ENCODE data around the gene DYNLT3. TPM values are rescaled to one million over a fixed set of nuclear protein-coding genes. Genes with fewer than 3 reads are reported as not detected.
A peak's percentile ranks its signal among the peaks of the same experiment; 100 is the strongest.

Gene DYNLT3
- 10 to 100 TPM; 24.3 to 52.2 (median 32.7) TPM for polyA plus RNA-seq (ENCODE audit: low read depth in 6 of 6)

GRCh38 chrX:37846934-37847732, at the start of gene DYNLT3:
DYNLT3 (minus strand) TSS chrX:37847571; CDS start chrX:37847510, 61 bp downstream.
- Mint-ChIP-seq H3K4me1 (peaks cover 0 to 16% (median 9%) of the 10 kb centered on the region in 3 donors), H3K4me3 (peak within 1 kb of the TSS; percentile 77 to 93 (median 91)), H3K27me3 (peaks cover 0 to 19% (median 0%) of the 10 kb centered on the region in 3 donors), H3K36me3 (no peaks in the 10 kb centered on the region), H3K9me3 (peaks cover 0 to 5% (median 0%) of the 10 kb centered on the region in 7 donors), H3K27ac (peak within 1 kb of the TSS; percentile 93 to 98 (median 96))
- DNase-seq (peak; percentile 76), ATAC-seq (ENCODE audit: low read depth in 2 of 2) (peak; percentile 98)

GRCh38 chrX:37896511-37896890, 49.1 kb upstream of the DYNLT3 start:
- H3K36me3 Mint-ChIP-seq, result no peaks in the 10 kb centered on the region
- H3K4me3 Mint-ChIP-seq, result no peak overlapping the region
- peaks cover 0 to 2% (median 0%) of the 10 kb centered on the region in 7 donors for H3K9me3 Mint-ChIP-seq
- H3K27me3 Mint-ChIP-seq, result peaks cover 5 to 26% (median 6%) of the 10 kb centered on the region in 3 donors
- H3K4me1 Mint-ChIP-seq, result no peaks in the 10 kb centered on the region
- ATAC-seq (ENCODE audit: low read depth in 2 of 2) (no peak), DNase-seq (no peak)
- H3K27ac Mint-ChIP-seq, result no peak overlapping the region

GRCh38 chrX:37895795-37896510, 48.6 kb upstream of the DYNLT3 start:
- Mint-ChIP-seq H3K27me3 (peaks cover 5 to 26% (median 6%) of the 10 kb centered on the region in 3 donors), H3K4me3 (no peak overlapping the region), H3K4me1 (no peaks in the 10 kb centered on the region), H3K27ac (no peak overlapping the region), H3K9me3 (peaks cover 0 to 2% (median 0%) of the 10 kb centered on the region in 7 donors), H3K36me3 (no peaks in the 10 kb centered on the region)
- DNase-seq (no peak), ATAC-seq (ENCODE audit: low read depth in 2 of 2) (no peak)

GRCh38 chrX:37894725-37895124, 47.4 kb upstream of the DYNLT3 start:
- Mint-ChIP-seq H3K4me3 (no peak overlapping the region), H3K27ac (no peak overlapping the region), H3K27me3 (peaks cover 5 to 26% (median 6%) of the 10 kb centered on the region in 3 donors), H3K36me3 (no peaks in the 10 kb centered on the region), H3K9me3 (peaks cover 0 to 2% (median 0%) of the 10 kb centered on the region in 7 donors), H3K4me1 (no peaks in the 10 kb centered on the region)
- no peak for ATAC-seq (ENCODE audit: low read depth in 2 of 2)
- DNase-seq, result no peak

- Mint-ChIP-seq H3K27ac (no peak overlapping the region), H3K9me3 (peaks cover 0 to 6% (median 0%) of the 10 kb centered on the region in 7 donors), H3K36me3 (no peaks in the 10 kb centered on the region), H3K4me1 (no peaks in the 10 kb centered on the region), H3K27me3 (peaks cover 0 to under 1% (median 0%) of the 10 kb centered on the region in 3 donors), H3K4me3 (no peak overlapping the region)
- DNase-seq, result no peak
- no peak for ATAC-seq (ENCODE audit: low read depth in 2 of 2)
These were observed 40.6 kb upstream of the DYNLT3 start for GRCh38 chrX:37888010-37888409.

GRCh38 chrX:37887347-37887746, 40.0 kb upstream of the DYNLT3 start:
- no peaks in the 10 kb centered on the region for H3K36me3 Mint-ChIP-seq
- no peak for ATAC-seq (ENCODE audit: low read depth in 2 of 2)
- H3K27ac Mint-ChIP-seq, result no peak overlapping the region
- no peaks in the 10 kb centered on the region for H3K4me1 Mint-ChIP-seq
- H3K27me3 Mint-ChIP-seq, result peaks cover 0 to 7% (median 3%) of the 10 kb centered on the region in 3 donors
- H3K9me3 Mint-ChIP-seq, result peaks cover 0 to 9% (median 0%) of the 10 kb centered on the region in 7 donors
- no peak for DNase-seq
- no peak overlapping the region for H3K4me3 Mint-ChIP-seq

- H3K27me3 Mint-ChIP-seq, result peaks cover 4 to 44% (median 11%) of the 10 kb centered on the region in 3 donors
- H3K36me3 Mint-ChIP-seq, result no peaks in the 10 kb centered on the region
- peaks cover 0 to 13% (median 0%) of the 10 kb centered on the region in 7 donors for H3K9me3 Mint-ChIP-seq
- no peaks in the 10 kb centered on the region for H3K4me1 Mint-ChIP-seq
- no peak overlapping the region for H3K27ac Mint-ChIP-seq
- H3K4me3 Mint-ChIP-seq, result no peak overlapping the region
- ATAC-seq (ENCODE audit: low read depth in 2 of 2), result no peak
- no peak for DNase-seq
These were observed 35.8 kb upstream of the DYNLT3 start for GRCh38 chrX:37883196-37883595.

GRCh38 chrX:37879692-37880091, 32.3 kb upstream of the DYNLT3 start:
- DNase-seq, result no peak
- Mint-ChIP-seq H3K4me3 (no peak overlapping the region), H3K9me3 (peaks cover 0 to 8% (median 0%) of the 10 kb centered on the region in 7 donors), H3K27me3 (peaks cover 4 to 67% (median 15%) of the 10 kb centered on the region in 3 donors), H3K27ac (no peak overlapping the region), H3K36me3 (no peaks in the 10 kb centered on the region), H3K4me1 (no peaks in the 10 kb centered on the region)
- ATAC-seq (ENCODE audit: low read depth in 2 of 2), result no peak

- H3K4me1 Mint-ChIP-seq, result no peaks in the 10 kb centered on the region
- ATAC-seq (ENCODE audit: low read depth in 2 of 2) (no peak), DNase-seq (no peak)
- H3K4me3 Mint-ChIP-seq, result no peak overlapping the region
- H3K27ac Mint-ChIP-seq, result no peak overlapping the region
- H3K36me3 Mint-ChIP-seq, result no peaks in the 10 kb centered on the region
- H3K27me3 Mint-ChIP-seq, result peaks cover 4 to 63% (median 15%) of the 10 kb centered on the region in 3 donors
- no peaks in the 10 kb centered on the region for H3K9me3 Mint-ChIP-seq
These were observed 29.3 kb upstream of the DYNLT3 start for GRCh38 chrX:37876716-37877115.

- Mint-ChIP-seq H3K36me3 (no peaks in the 10 kb centered on the region), H3K4me3 (no peak overlapping the region), H3K27me3 (peaks cover 9 to 55% (median 15%) of the 10 kb centered on the region in 3 donors), H3K27ac (no peak overlapping the region), H3K4me1 (no peaks in the 10 kb centered on the region), H3K9me3 (no peaks in the 10 kb centered on the region)
- DNase-seq, result no peak
- no peak for ATAC-seq (ENCODE audit: low read depth in 2 of 2)
These were observed 28.3 kb upstream of the DYNLT3 start for GRCh38 chrX:37875675-37876074.

- no peaks in the 10 kb centered on the region for H3K36me3 Mint-ChIP-seq
- H3K4me3 Mint-ChIP-seq, result no peak overlapping the region
- no peaks in the 10 kb centered on the region for H3K4me1 Mint-ChIP-seq
- H3K27ac Mint-ChIP-seq, result no peak overlapping the region
- DNase-seq (no peak), ATAC-seq (ENCODE audit: low read depth in 2 of 2) (no peak)
- peaks cover 0 to 6% (median 4%) of the 10 kb centered on the region in 7 donors for H3K9me3 Mint-ChIP-seq
- peaks cover 5 to 43% (median 12%) of the 10 kb centered on the region in 3 donors for H3K27me3 Mint-ChIP-seq
These were observed 25.8 kb upstream of the DYNLT3 start for GRCh38 chrX:37873220-37873619.

GRCh38 chrX:37872303-37872655, 24.9 kb upstream of the DYNLT3 start:
- Mint-ChIP-seq H3K27ac (no peak overlapping the region), H3K4me3 (no peak overlapping the region), H3K9me3 (peaks cover 0 to 7% (median 5%) of the 10 kb centered on the region in 7 donors), H3K4me1 (peaks cover 3 to 7% (median 4%) of the 10 kb centered on the region in 3 donors), H3K36me3 (no peaks in the 10 kb centered on the region), H3K27me3 (peaks cover 8 to 38% (median 8%) of the 10 kb centered on the region in 3 donors)
- DNase-seq, result no peak
- no peak for ATAC-seq (ENCODE audit: low read depth in 2 of 2)

GRCh38 chrX:37871626-37872302, 24.4 kb upstream of the DYNLT3 start:
- no peak overlapping the region for H3K4me3 Mint-ChIP-seq
- DNase-seq (no peak), ATAC-seq (ENCODE audit: low read depth in 2 of 2) (no peak)
- H3K27ac Mint-ChIP-seq, result no peak overlapping the region
- H3K9me3 Mint-ChIP-seq, result peaks cover 3 to 11% (median 8%) of the 10 kb centered on the region in 7 donors
- peaks cover 8 to 37% (median 8%) of the 10 kb centered on the region in 3 donors for H3K27me3 Mint-ChIP-seq
- no peaks in the 10 kb centered on the region for H3K36me3 Mint-ChIP-seq
- peaks cover 3 to 7% (median 4%) of the 10 kb centered on the region in 3 donors for H3K4me1 Mint-ChIP-seq
